Measurements from ENCODE around the gene ERGIC1. TPM values are rescaled to one million over a fixed set of nuclear protein-coding genes. Genes with fewer than 3 reads are reported as not detected.

ERGIC1 gene
- total RNA-seq, 1 donor from 2014 or later: 131 TPM

DNA sequence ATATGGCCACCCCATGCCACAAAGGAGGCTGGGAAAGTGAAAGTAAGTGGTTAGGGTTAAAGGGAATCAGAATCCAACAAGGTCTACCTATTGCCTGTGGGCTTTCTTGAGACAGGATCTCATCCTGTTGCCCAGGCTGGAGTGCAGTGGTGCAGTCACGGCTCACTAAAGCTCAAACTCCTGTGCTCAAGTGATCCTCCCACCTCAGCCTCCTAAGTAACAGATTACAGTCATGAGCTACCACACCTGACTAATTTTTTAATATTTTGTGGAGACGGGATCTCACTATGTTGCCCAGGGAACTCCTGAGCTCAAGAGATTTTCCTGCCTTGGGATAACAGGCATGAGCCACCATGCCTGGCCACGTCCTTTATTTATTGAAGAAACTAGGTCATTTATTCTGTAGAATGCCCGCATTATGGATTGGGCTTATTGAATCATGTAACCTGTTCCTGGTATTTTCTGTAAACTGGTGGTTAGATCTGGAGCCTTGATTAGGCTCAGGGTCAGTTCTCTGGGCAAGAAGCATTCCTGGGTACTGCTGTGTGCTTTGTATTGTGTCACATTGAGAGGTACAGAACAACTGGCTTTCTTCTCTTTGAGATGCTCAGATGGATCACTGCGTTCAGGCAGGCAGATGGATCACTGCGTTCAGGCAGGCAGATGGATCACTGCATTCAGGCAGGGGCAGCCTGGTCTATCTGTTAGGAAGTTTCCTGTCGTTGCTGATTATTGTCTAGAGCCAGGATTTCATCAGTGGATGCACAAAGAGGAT lies 41.6 kb downstream of the ERGIC1 start:
- H3K36me3 Mint-ChIP-seq (ENCODE audit: low read depth, unreplicated experiment): peaks cover 4% of the 10 kb centered on the region
- FAIRE-seq: no peak
- H3K4me3 Mint-ChIP-seq (ENCODE audit: unreplicated experiment): no peak overlapping the region
- no peaks in the 10 kb centered on the region for H3K27me3 ChIP-seq (ENCODE audit: insufficient read depth, low read length)
- H2AFZ ChIP-seq (ENCODE audit: low read depth, low read length): no peak overlapping the region
- no peak overlapping the region for H3K4me3 ChIP-seq (ENCODE audit: insufficient read depth, low read depth, low read length)
- H4K20me1 ChIP-seq (ENCODE audit: insufficient read depth, low read length): no peaks in the 10 kb centered on the region
- H3K4me1 ChIP-seq (ENCODE audit: insufficient read depth, low read length): peaks cover 56% of the 10 kb centered on the region
- peaks cover 44% of the 10 kb centered on the region for H3K4me1 Mint-ChIP-seq (ENCODE audit: low read depth, unreplicated experiment)
- no peaks in the 10 kb centered on the region for H3K9me3 Mint-ChIP-seq (ENCODE audit: unreplicated experiment)
- H3K9me3 ChIP-seq (ENCODE audit: insufficient read depth, low read depth, low read length): no peaks in the 10 kb centered on the region
- no peak for TF ChIP-seq EZH2 (IDR thresholded peaks at IDR 0.05; ENCODE audit: insufficient read depth, low read length)
- TF ChIP-seq, protein P1, sequence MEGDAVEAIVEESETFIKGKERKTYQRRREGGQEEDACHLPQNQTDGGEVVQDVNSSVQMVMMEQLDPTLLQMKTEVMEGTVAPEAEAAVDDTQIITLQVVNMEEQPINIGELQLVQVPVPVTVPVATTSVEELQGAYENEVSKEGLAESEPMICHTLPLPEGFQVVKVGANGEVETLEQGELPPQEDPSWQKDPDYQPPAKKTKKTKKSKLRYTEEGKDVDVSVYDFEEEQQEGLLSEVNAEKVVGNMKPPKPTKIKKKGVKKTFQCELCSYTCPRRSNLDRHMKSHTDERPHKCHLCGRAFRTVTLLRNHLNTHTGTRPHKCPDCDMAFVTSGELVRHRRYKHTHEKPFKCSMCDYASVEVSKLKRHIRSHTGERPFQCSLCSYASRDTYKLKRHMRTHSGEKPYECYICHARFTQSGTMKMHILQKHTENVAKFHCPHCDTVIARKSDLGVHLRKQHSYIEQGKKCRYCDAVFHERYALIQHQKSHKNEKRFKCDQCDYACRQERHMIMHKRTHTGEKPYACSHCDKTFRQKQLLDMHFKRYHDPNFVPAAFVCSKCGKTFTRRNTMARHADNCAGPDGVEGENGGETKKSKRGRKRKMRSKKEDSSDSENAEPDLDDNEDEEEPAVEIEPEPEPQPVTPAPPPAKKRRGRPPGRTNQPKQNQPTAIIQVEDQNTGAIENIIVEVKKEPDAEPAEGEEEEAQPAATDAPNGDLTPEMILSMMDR (IDR thresholded peaks at IDR 0.05; ENCODE audit: insufficient read depth, low read depth, low read length): no peak
- H3K4me2 ChIP-seq (ENCODE audit: low read length): no peak overlapping the region
- peak overlapping the region; percentile 3 for H3K27ac Mint-ChIP-seq (ENCODE audit: unreplicated experiment)
- peaks cover 83% of the 10 kb centered on the region for H3K79me2 ChIP-seq (ENCODE audit: insufficient read depth, low read length)
- no peaks in the 10 kb centered on the region for H3K36me3 ChIP-seq (ENCODE audit: insufficient read depth, low read length)
- peak; percentile 45 for DNase-seq (ENCODE audit: low read depth)
- no peak overlapping the region for H3K9ac ChIP-seq (ENCODE audit: low read length)
- no peaks in the 10 kb centered on the region for H3K27me3 Mint-ChIP-seq (ENCODE audit: low read depth, unreplicated experiment)
- H3K27ac ChIP-seq (ENCODE audit: low read depth, low read length): peak overlapping the region; percentile 6

DNA sequence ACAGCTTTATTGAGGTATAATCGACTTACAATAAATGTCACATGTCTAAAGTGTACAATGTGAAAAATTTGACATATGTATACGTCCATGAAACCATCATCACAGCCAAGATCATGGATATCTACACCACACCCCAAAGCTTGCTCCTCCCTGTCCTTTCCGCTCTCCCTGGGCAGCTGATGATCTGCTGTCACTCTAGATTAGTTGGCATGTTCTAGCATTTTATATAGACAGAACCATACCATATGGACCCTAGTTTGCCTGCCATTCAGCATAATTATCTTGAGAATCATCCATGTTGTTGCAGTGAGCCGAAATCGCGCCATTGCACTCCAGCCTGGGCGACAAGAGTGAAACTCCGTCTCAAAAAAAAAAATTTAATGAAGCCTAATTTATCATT lies 42.5 kb downstream of the ERGIC1 start:
- H3K9me3 ChIP-seq (ENCODE audit: insufficient read depth, low read depth, low read length): no peaks in the 10 kb centered on the region
- no peak overlapping the region for H3K4me2 ChIP-seq (ENCODE audit: low read length)
- H2AFZ ChIP-seq (ENCODE audit: low read depth, low read length): no peak overlapping the region
- DNase-seq (ENCODE audit: low read depth) (no peak), FAIRE-seq (no peak)
- no peak overlapping the region for H3K4me3 ChIP-seq (ENCODE audit: insufficient read depth, low read depth, low read length)
- TF ChIP-seq, protein P1 (IDR thresholded peaks at IDR 0.05; ENCODE audit: insufficient read depth, low read depth, low read length): no peak
- peaks cover 45% of the 10 kb centered on the region for H3K4me1 Mint-ChIP-seq (ENCODE audit: low read depth, unreplicated experiment)
- H3K27me3 Mint-ChIP-seq (ENCODE audit: low read depth, unreplicated experiment): no peaks in the 10 kb centered on the region
- H4K20me1 ChIP-seq (ENCODE audit: insufficient read depth, low read length): no peaks in the 10 kb centered on the region
- H3K36me3 ChIP-seq (ENCODE audit: insufficient read depth, low read length): no peaks in the 10 kb centered on the region
- peaks cover 6% of the 10 kb centered on the region for H3K36me3 Mint-ChIP-seq (ENCODE audit: low read depth, unreplicated experiment)
- peaks cover 82% of the 10 kb centered on the region for H3K79me2 ChIP-seq (ENCODE audit: insufficient read depth, low read length)
- no peak overlapping the region for H3K27ac ChIP-seq (ENCODE audit: low read depth, low read length)
- H3K4me1 ChIP-seq (ENCODE audit: insufficient read depth, low read length): peaks cover 51% of the 10 kb centered on the region
- H3K4me3 Mint-ChIP-seq (ENCODE audit: unreplicated experiment): no peak overlapping the region
- H3K9ac ChIP-seq (ENCODE audit: low read length): no peak overlapping the region
- no peak overlapping the region for H3K27ac Mint-ChIP-seq (ENCODE audit: unreplicated experiment)
- H3K9me3 Mint-ChIP-seq (ENCODE audit: unreplicated experiment): peaks cover 1% of the 10 kb centered on the region
- no peaks in the 10 kb centered on the region for H3K27me3 ChIP-seq (ENCODE audit: insufficient read depth, low read length)

Data from astrocyte (in vitro differentiated cells and primary cell).